Ureter (tissue), 1 donor: ENCODE data around the gene CSRP1. TPM values are rescaled to one million over a fixed set of nuclear protein-coding genes. Genes with fewer than 3 reads are reported as not detected.
"Not testable (repeated sequence)": the region's sequence is repeated elsewhere in the genome, so short reads cannot be mapped to it uniquely, and the experiment has no call there.

Source experiments
- DNase-seq: peaks from one replicate; pipeline ENCODE4 v3.0.0-alpha.2; 2020; ENCODE audit warnings: low spot score
- total RNA-seq: library from RNA; stranded (reverse); gene quantifications from one replicate; pipeline ENCODE4 v1.2.4, GENCODE V29; 2023
- donor health status: DM: yes; HTN: yes; CAD: no.

CSRP1 gene
- total RNA-seq = 545 TPM

- DNase-seq = peak; percentile 91
Observed at GRCh38 chr1:201506557-201507359, at the start of gene CSRP1. Gene CSRP1 (minus strand): TSS chr1:201507123. CDS start chr1:201496303, 10,820 bp downstream.

GRCh38 chr1:201555593-201555945, 48.6 kb upstream of the CSRP1 start:
- no peak for DNase-seq

- DNase-seq = no peak
Observed at GRCh38 chr1:201554789-201555592, 48.1 kb upstream of the CSRP1 start.

- no peak for DNase-seq
Observed at GRCh38 chr1:201554190-201554600, 47.3 kb upstream of the CSRP1 start.

GRCh38 chr1:201553496-201554189, 46.7 kb upstream of the CSRP1 start:
- no peak for DNase-seq

DNA sequence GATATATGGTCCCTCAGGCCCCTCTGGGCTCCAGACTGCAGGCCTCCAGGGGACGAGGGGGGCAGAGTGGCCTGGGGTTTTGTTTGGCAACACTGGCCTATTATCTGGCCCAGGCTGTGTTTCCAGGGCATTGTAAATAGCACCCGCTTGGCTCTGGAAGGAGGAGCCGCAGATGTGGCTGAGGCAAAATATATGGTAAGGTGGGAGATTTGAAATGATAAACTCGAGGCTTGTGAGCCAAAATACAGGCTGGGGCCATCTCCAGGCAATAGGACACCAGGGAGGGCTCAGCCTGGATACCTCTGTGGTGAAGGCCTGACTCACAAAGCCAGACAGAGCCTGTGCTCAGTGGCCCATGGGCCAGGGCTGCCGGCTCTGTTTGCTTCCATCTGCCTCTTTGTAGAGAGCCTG, 46.0 kb upstream of the CSRP1 start:
- DNase-seq = no peak

GRCh38 chr1:201551877-201552731, 45.2 kb upstream of the CSRP1 start:
- DNase-seq = no peak

- no peak for DNase-seq
Observed at GRCh38 chr1:201551096-201551495, 44.2 kb upstream of the CSRP1 start.

DNA sequence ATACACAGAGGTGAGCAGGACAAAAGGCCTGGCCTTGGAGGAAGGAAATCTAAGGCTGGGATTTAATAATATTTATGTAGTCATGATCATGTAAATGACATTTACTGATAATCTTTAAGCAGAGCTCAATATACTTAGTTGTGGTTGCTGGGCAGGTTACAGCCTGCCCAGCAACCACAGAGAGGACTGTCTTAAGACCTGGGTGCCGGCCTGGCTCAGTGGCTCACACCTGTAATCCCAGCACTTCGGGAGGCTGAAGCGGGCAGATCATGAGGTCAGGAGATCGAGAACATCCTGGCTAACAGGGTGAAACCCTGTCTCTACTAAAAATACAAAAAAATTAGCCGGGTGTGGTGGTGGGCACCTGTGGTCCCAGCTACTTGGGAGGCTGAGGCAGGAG, 42.6 kb upstream of the CSRP1 start:
- DNase-seq = not testable (repeated sequence)

DNA sequence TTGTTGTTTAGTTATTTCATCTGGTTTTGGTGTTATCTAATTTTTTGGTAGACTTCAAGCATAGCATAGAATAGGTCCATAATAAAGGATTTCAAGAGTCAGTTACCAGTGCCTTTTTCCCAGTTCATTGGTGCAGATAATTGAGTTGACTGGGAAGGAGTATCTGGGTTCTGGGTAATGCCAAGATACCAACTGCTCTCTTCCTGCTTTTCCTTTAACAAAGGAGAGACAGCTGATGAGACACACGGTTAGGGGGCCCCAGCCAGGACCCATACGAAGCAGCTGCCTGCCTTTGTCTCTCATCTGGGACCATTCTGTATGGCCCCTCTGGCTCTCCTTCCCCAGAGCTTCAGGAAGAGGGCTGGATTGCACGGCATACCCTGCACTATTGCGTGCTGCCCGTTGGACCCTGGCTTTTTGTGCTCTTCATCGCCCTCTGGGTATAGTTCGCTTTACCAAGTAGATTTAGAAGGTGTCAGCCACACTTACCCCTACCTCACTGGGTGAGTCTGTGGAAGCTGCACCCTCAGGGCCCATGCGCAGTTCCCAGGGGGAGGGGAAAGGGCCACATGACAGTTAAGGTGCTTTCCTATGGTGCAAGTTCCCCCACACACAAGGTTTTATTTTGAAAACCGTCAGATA, 39.0 kb upstream of the CSRP1 start:
- DNase-seq = no peak

- no peak for DNase-seq
Observed at GRCh38 chr1:201544710-201545109, 37.8 kb upstream of the CSRP1 start.

GRCh38 chr1:201543871-201544642, 37.1 kb upstream of the CSRP1 start:
- DNase-seq = no peak

DNA sequence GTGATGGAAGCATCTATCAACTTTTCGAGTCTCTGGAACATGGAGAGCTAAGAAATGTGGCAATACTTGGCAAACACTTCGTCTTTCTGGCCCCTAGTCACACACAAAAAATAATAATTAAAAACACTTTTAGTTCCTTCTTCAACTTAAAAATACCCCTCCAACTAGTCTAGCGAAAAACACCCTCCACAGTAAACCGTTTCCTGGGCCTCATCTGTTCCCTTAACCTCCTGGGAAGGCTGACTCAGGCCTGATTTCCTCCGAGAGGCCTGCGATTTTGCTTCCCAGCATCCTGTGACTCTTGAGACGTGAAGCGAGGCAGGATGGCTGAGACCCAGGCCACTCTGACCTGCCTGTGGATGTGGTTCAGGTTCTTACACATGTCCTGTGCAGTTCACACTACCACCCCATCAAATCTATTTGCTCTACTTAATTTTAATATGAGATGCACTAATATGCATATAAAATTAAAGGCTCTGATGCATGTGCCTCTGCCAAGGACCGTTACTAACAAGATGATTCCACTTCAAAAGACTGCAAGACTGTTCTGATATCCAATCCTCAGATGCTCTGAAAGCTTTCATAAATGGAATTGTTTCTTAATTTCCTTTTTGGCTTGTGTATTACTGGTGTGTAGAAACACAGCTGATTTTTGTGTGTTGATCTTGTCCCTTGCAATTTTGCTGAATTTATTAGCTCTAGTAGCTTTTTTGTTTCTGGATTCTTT, 35.5 kb upstream of the CSRP1 start:
- DNase-seq = no peak

GRCh38 chr1:201540846-201541735, 34.2 kb upstream of the CSRP1 start:
- no peak for DNase-seq

- no peak for DNase-seq
Observed at GRCh38 chr1:201539561-201540431, 32.9 kb upstream of the CSRP1 start.

GRCh38 chr1:201538612-201539551, 32.0 kb upstream of the CSRP1 start, which contains the start of gene NAV1:
Gene NAV1 (plus strand): TSS chr1:201539127. CDS start chr1:201622885, 83,758 bp downstream.
- DNase-seq = peak; percentile 79
